GM10248 (cell line): ENCODE measurements around the gene RRAS.
"Not testable (repeated sequence)": the region's sequence is repeated elsewhere in the genome, so short reads cannot be mapped to it uniquely, and the experiment has no call there.

Source experiments
- CTCF ChIA-PET: fragments of 300-600 bp; sonication (Branson Sonifier 250); formaldehyde crosslinking; extraction: SDS; loops from one replicate; lab custom pipeline; 2021; ENCODE audit warnings: antibody characterized with exemption; lab: Yijun Ruan, JAX
- POLR2A ChIA-PET: fragments of 350-650 bp; sonication (Branson Sonifier 250); formaldehyde crosslinking; extraction: SDS; loops from one replicate; lab custom pipeline; 2020; ENCODE audit warnings: antibody characterized with exemption; lab: Yijun Ruan, JAX
- DNase-seq: peaks from one replicate; pipeline ENCODE4 v3.0.0; 2012; ENCODE audit errors: extremely low spot score
- CTCF ChIP-seq: IDR thresholded peaks from 2 replicates; pipeline ENCODE4 v1.5.1; 2012; ENCODE audit warnings: mild to moderate bottlenecking, low read depth; ENCODE audit errors: extremely low read depth, missing control alignments, control extremely low read depth

Gene RRAS

GRCh38 chr19:49635530-49636232 is 4.3 kb downstream of the RRAS start:
- no peak for DNase-seq
- ChIA-PET CTCF (interaction anchor here (1.0 kb wide), 1 partner anchor 66 kb away, joined by 3 read pairs; no protein-coding TSS in a partner anchor), POLR2A (interaction anchor here (0.6 kb wide), 1 partner anchor 23 kb away, joined by 8 read pairs; no protein-coding TSS in a partner anchor)
- TF ChIP-seq CTCF: no peak

- DNase-seq, POLR2A ChIA-PET: not testable (repeated sequence)
- CTCF ChIA-PET: interaction anchor here (1.4 to 2.5 kb wide), 2 partner anchors 16 to 39 kb away, joined by 4 to 5 read pairs; no protein-coding TSS in a partner anchor
These were observed 6.7 kb downstream of the RRAS start for GRCh38 chr19:49633273-49633672.

DNA sequence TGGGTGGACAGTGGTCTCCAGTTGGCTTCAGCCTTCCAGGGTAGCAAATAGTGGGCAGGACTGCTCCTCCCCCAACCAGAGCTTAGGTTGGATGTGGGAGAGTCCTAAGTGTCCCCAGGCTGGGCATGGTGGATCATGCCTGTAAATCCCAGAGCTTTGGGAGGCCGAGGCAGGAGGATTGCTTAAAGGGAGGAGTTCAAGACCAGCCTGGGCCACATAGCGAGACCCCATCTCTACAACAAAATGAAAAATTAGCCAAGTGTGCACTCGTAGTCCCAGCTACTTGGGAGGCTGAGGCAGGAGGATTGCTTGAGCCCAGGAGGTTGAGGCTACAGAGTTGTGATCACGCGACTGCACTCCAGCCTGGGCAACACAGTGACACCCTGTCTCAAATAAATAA is 7.4 kb downstream of the RRAS start:
- CTCF ChIA-PET: interaction anchor here (2.5 kb wide), 1 partner anchor 39 kb away, joined by 5 read pairs; no protein-coding TSS in a partner anchor
- no peak for DNase-seq
- POLR2A ChIA-PET: no interaction called here
- TF ChIP-seq CTCF: no peak

DNA sequence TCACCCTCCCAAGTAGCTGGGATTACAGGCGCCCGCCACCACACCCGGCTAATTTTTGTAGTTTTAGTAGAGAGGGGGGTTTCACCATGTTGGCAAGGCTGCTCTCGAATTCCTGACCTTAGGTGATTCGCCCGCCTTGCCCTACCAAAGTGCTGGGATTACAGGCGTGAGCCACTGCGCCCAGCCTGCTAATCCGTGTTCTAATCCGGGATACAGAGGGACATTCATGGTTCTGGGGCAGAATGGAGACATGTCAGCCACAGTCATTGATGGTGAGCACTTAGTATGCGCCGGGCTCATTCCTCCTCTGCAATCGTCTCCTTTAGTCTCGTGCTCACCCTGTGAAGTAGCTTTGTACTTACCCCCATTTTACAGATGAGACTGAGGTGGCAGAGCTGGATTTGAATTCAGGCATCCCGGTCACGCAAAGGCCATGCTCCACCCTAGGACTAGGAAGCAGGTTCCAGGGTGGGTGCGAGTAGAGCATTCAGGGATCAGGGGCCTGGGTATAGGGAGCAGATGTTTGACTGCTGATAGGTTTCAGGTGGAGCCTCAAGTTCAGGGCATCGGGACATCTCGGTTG is 8.2 kb downstream of the RRAS start:
- TF ChIP-seq CTCF: no peak
- POLR2A ChIA-PET: interaction anchor here (0.6 kb wide), 1 partner anchor 137 kb away, joined by 4 read pairs; no protein-coding TSS in a partner anchor
- no peak for DNase-seq
- CTCF ChIA-PET: interaction anchor here (0.8 kb wide), 1 partner anchor 41 kb away, joined by 3 read pairs; no protein-coding TSS in a partner anchor

- no peak for TF ChIP-seq CTCF
- no peak for DNase-seq
- CTCF ChIA-PET: interaction anchor here (0.8 to 1.2 kb wide), 2 partner anchors 24 to 42 kb away, joined by 3 read pairs; no protein-coding TSS in a partner anchor
- POLR2A ChIA-PET: interaction anchor here (0.6 kb wide), 1 partner anchor 137 kb away, joined by 4 read pairs; no protein-coding TSS in a partner anchor
These were observed 8.8 kb downstream of the RRAS start for GRCh38 chr19:49631014-49631588.

DNA sequence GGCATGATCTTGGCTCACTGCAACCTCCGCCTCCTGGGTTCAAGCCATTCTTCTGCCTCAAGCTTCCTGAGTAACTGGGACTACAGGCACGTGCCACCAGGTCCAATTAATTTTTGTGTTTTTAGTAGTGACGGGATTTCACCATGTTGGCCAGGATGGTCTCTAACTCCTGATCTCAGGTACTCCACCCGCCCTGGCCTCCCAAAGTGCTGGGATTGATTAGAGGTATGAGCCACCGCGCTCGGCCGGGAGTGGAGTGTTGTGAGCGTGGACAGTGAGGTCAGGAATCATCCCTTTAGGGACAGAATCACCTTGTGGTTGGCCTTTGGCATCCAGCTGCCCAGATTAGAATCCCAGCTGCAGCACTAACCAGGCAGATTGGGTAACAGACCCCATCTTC is 10.3 kb downstream of the RRAS start:
- CTCF ChIA-PET: no interaction called here
- no peak for DNase-seq
- POLR2A ChIA-PET: no interaction called here
- TF ChIP-seq CTCF: no peak

GRCh38 chr19:49626226-49626625 is 13.7 kb downstream of the RRAS start:
- ChIA-PET POLR2A (no interaction called here), CTCF (no interaction called here)
- TF ChIP-seq CTCF: no peak
- DNase-seq: no peak
